WTC11 (cell line): ENCODE measurements around the gene CCDC116.

Experiments
- CREB1 ChIP-seq: sonication (generic); formaldehyde crosslinking; IDR thresholded peaks from 2 replicates; pipeline ENCODE4 v1.8.0; 2023; ENCODE audit warnings: mild to moderate bottlenecking, missing genetic modification reagents
- IRF2 ChIP-seq: sonication (generic); formaldehyde crosslinking; IDR thresholded peaks from 2 replicates; pipeline ENCODE4 v1.8.0; 2022; ENCODE audit warnings: low read depth, missing genetic modification reagents, borderline replicate concordance
- TEAD4 ChIP-seq: sonication (generic); formaldehyde crosslinking; IDR thresholded peaks from 2 replicates; pipeline ENCODE4 v1.8.0; 2022; ENCODE audit warnings: mild to moderate bottlenecking, missing genetic modification reagents
- TF ChIP-seq, protein P1 (sequence below): fragments of 200-600 bp; IDR thresholded peaks from 2 replicates; pipeline ENCODE4 v1.8.0; 2022; ENCODE audit warnings: antibody characterized with exemption
- TF ChIP-seq, protein P2 (sequence below): sonication (generic); formaldehyde crosslinking; IDR thresholded peaks from 2 replicates; pipeline ENCODE4 v1.8.0; 2022; ENCODE audit warnings: mild to moderate bottlenecking, missing genetic modification reagents
- TF ChIP-seq, protein P3 (sequence below): sonication (generic); formaldehyde crosslinking; IDR thresholded peaks from 2 replicates; pipeline ENCODE4 v1.8.1; 2023; ENCODE audit warnings: mild to moderate bottlenecking, missing genetic modification reagents, moderate library complexity

DNA sequence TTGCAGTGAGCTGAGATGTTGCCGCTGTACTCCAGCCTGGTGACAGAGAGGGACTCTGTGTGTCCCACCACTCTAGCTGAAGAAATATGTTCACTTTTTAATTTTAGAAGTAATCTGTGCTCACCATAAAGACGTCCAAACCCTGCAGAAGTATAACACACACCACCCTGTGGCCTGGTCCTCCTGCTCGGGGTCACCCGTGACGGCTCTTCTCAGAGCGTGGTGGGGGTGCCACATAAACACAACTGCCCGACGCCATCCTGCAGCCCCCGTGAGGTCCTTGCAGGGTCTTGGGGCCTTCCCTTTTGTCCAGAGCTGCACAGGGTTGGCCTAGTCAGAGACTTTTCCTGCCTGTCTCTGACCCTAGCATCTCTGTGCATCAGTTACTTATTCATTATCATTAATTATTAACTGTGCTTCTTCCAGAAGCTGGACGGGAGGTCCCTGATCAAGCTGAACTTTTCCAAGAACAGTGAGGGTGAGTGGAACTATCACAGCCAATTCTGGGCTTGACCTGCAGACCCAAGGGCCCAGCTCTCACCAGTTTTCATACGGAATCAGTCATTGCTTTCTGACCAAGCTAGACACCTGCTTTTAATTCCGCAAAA lies 42.2 kb downstream of the CCDC116 start:
- TF ChIP-seq, protein P1, sequence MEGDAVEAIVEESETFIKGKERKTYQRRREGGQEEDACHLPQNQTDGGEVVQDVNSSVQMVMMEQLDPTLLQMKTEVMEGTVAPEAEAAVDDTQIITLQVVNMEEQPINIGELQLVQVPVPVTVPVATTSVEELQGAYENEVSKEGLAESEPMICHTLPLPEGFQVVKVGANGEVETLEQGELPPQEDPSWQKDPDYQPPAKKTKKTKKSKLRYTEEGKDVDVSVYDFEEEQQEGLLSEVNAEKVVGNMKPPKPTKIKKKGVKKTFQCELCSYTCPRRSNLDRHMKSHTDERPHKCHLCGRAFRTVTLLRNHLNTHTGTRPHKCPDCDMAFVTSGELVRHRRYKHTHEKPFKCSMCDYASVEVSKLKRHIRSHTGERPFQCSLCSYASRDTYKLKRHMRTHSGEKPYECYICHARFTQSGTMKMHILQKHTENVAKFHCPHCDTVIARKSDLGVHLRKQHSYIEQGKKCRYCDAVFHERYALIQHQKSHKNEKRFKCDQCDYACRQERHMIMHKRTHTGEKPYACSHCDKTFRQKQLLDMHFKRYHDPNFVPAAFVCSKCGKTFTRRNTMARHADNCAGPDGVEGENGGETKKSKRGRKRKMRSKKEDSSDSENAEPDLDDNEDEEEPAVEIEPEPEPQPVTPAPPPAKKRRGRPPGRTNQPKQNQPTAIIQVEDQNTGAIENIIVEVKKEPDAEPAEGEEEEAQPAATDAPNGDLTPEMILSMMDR, result no peak
- TF ChIP-seq, protein P2, sequence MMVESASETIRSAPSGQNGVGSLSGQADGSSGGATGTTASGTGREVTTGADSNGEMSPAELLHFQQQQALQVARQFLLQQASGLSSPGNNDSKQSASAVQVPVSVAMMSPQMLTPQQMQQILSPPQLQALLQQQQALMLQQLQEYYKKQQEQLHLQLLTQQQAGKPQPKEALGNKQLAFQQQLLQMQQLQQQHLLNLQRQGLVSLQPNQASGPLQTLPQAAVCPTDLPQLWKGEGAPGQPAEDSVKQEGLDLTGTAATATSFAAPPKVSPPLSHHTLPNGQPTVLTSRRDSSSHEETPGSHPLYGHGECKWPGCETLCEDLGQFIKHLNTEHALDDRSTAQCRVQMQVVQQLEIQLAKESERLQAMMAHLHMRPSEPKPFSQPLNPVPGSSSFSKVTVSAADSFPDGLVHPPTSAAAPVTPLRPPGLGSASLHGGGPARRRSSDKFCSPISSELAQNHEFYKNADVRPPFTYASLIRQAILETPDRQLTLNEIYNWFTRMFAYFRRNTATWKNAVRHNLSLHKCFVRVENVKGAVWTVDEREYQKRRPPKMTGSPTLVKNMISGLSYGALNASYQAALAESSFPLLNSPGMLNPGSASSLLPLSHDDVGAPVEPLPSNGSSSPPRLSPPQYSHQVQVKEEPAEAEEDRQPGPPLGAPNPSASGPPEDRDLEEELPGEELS (CRISPR knock-in tag), result no peak
- TF ChIP-seq, protein P3, sequence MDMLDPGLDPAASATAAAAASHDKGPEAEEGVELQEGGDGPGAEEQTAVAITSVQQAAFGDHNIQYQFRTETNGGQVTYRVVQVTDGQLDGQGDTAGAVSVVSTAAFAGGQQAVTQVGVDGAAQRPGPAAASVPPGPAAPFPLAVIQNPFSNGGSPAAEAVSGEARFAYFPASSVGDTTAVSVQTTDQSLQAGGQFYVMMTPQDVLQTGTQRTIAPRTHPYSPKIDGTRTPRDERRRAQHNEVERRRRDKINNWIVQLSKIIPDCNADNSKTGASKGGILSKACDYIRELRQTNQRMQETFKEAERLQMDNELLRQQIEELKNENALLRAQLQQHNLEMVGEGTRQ, result no peak
- no peak for TF ChIP-seq CREB1 (CRISPR knock-in tag)
- TF ChIP-seq TEAD4 (CRISPR knock-in tag), result no peak
- no peak for TF ChIP-seq IRF2
